OCI-M1 (cell line): Measurements from ENCODE around the gene OR4C16.

Experiments used
- DNase-seq: peaks from one replicate; lab custom pipeline; 2025; lab: John Stamatoyannopoulos, UW

The OR4C16 gene, protein sequence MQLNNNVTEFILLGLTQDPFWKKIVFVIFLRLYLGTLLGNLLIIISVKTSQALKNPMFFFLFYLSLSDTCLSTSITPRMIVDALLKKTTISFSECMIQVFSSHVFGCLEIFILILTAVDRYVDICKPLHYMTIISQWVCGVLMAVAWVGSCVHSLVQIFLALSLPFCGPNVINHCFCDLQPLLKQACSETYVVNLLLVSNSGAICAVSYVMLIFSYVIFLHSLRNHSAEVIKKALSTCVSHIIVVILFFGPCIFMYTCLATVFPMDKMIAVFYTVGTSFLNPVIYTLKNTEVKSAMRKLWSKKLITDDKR

DNA sequence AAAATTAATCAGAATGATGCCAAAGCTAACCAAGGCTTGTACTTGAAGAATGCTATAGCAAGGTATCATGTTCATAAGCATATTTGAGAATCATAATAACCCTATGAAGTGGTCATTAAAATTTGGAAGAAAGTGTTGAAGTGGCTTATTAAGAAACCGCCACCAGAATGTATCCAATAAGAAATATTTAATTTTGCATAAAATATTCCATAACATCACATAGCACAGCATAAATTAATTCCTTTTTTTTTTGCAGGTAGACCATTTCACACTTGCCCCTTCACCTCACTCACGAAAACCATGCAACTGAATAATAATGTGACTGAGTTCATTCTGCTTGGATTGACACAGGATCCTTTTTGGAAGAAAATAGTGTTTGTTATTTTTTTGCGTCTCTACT, at the start of gene OR4C16:
Gene OR4C16, plus strand, starts transcription at position 301 of the 400 bp plus-strand sequence. Its CDS starts 0 bp downstream, at position 301.
- no peak for DNase-seq

DNA sequence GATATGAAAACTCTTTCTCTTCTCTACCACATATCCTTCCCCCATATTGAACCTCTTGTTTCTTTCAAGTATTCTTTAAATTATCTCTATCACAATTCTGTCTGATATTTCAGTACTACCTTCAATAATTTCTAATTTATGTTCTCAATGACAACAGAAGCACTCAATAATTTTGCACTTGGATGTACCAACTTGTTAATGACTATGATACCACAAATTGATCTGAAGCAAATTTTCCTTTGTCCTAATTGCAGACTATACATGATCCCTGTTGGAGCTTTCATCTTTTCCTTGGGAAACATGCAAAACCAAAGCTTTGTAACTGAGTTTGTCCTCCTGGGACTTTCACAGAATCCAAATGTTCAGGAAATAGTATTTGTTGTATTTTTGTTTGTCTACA, 17.8 kb upstream of the OR4C16 start, which contains the start of gene OR4C15:
Gene OR4C15, plus strand, starts transcription at position 301 of the 400 bp plus-strand sequence. Its CDS starts 0 bp downstream, at position 301.
- DNase-seq = no peak

DNA sequence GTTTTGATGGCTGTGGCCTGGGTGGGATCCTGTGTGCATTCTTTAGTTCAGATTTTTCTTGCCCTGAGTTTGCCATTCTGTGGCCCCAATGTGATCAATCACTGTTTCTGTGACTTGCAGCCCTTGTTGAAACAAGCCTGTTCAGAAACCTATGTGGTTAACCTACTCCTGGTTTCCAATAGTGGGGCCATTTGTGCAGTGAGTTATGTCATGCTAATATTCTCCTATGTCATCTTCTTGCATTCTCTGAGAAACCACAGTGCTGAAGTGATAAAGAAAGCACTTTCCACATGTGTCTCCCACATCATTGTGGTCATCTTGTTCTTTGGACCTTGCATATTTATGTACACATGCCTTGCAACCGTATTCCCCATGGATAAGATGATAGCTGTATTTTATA, 620 bp downstream of the OR4C16 start:
- no peak for DNase-seq

DNA sequence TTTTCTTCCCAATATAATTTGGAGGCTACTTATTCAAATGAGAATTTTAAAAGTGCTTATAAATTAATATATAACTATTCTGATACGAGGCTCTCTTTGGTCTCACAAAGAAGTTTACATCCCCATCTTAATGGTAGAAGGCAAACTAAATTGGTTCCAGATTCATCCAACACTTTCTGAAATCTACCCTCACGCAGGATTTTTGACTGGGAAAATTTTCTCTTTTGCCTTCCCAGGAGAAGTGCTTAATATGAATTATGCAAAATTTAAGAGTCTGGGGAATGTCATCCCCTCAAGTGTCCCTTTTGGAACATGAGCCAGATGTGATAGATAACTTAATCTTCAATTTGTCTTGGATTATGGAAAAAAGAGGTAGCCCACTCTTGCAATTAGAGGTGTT, 35.6 kb downstream of the OR4C16 start, which contains the start of gene OR4C11:
Gene OR4C11, minus strand, starts transcription at position 101 of the 400 bp plus-strand sequence. CDS start 3,272 bp downstream, outside the sequence.
- no peak for DNase-seq
